Subcutaneous adipose tissue (tissue), 4 donors: ENCODE results near the gene TMTC3. TPM values are rescaled to one million over a fixed set of nuclear protein-coding genes. Genes with fewer than 3 reads are reported as not detected.

Experiments
- CTCF ChIP-seq: fragments of 450-650 bp; IDR thresholded peaks from one replicate; pipeline ENCODE4 v1.5.1; 2016; ENCODE audit warnings: low read depth, mild to moderate bottlenecking, control low read depth, antibody characterized with exemption, moderate library complexity
- total RNA-seq, 4 donors: library from RNA; depleted of rRNA; stranded (reverse); fragments of >200 nt; gene quantifications; one replicate each; pipeline ENCODE4 v1.1.0, GENCODE V29; 2016

The TMTC3 gene
- total RNA-seq, 4 donors from 2014 or later = 9.4 to 20.9 (median 11.9) TPM

- no peak for TF ChIP-seq CTCF
Observed at GRCh38 chr12:88127099-88127498, 15.0 kb upstream of the TMTC3 start.

GRCh38 chr12:88127855-88128254 lies 14.3 kb upstream of the TMTC3 start:
- TF ChIP-seq CTCF = no peak

- TF ChIP-seq CTCF = no peak
Observed at GRCh38 chr12:88132392-88132791, 9.7 kb upstream of the TMTC3 start.

GRCh38 chr12:88141425-88141773 lies 708 bp upstream of the TMTC3 start:
- TF ChIP-seq CTCF = no peak

- TF ChIP-seq CTCF = no peak
Observed at GRCh38 chr12:88142610-88142991, 494 bp downstream of the TMTC3 start.

GRCh38 chr12:88144037-88144436 lies 1.9 kb downstream of the TMTC3 start:
- no peak for TF ChIP-seq CTCF

GRCh38 chr12:88144546-88145468 lies 2.7 kb downstream of the TMTC3 start:
- TF ChIP-seq CTCF = no peak
